Measurements from ENCODE around the gene TTC39C.

GRCh38 chr18:24049142-24049541 is 34.6 kb downstream of the TTC39C start:
- TF ChIP-seq CTCF (IDR thresholded peaks at IDR 0.05) (no peak), ZFX (IDR thresholded peaks at IDR 0.05; ENCODE audit: borderline replicate concordance) (no peak)

Measured in 22Rv1 (cell line).